Neural progenitor cell (in vitro differentiated cells): Measurements from ENCODE around the gene CDC5L. TPM values are rescaled to one million over a fixed set of nuclear protein-coding genes. Genes with fewer than 3 reads are reported as not detected.

Experiments used
- DNase-seq: peaks from one replicate; pipeline ENCODE4 v3.0.0-alpha.2; 2016; ENCODE audit warnings: low spot score
- H2AFZ ChIP-seq: fragments of 200-600 bp; sonication (generic); replicated peaks from 2 replicates; pipeline ENCODE4 v1.6.1; 2016; ENCODE audit warnings: antibody characterized with exemption
- H3F3A ChIP-seq: fragments of 200-600 bp; sonication (generic); 2 replicates; pipeline ENCODE4 v1.6.1; 2016; ENCODE audit warnings: antibody characterized with exemption, low read depth
- H3K27ac ChIP-seq: fragments of 200-600 bp; sonication (generic); 2 replicates; pipeline ENCODE4 v1.5.1; 2016; ENCODE audit warnings: mild to moderate bottlenecking
- H3K27me3 ChIP-seq: fragments of 200-600 bp; sonication (generic); 2 replicates; pipeline ENCODE4 v1.6.1; 2016; ENCODE audit warnings: mild to moderate bottlenecking, moderate library complexity
- H3K36me3 ChIP-seq: fragments of 200-600 bp; sonication (generic); 2 replicates; pipeline ENCODE4 v1.5.1; 2016
- H3K4me1 ChIP-seq: fragments of 200-600 bp; sonication (generic); 2 replicates; pipeline ENCODE4 v1.6.1; 2016; ENCODE audit warnings: mixed run types
- H3K4me2 ChIP-seq: fragments of 200-600 bp; sonication (generic); 2 replicates; pipeline ENCODE4 v1.6.1; 2016
- H3K4me3 ChIP-seq: fragments of 200-600 bp; sonication (generic); 2 replicates; pipeline ENCODE4 v1.5.1; 2016
- H3K79me2 ChIP-seq: fragments of 200-600 bp; sonication (generic); 2 replicates; pipeline ENCODE4 v1.6.1; 2016; ENCODE audit warnings: low read depth
- H3K9ac ChIP-seq: fragments of 200-600 bp; sonication (generic); 2 replicates; pipeline ENCODE4 v1.6.1; 2016
- H3K9me3 ChIP-seq: fragments of 200-600 bp; sonication (generic); 2 replicates; pipeline ENCODE4 v1.5.1; 2016; ENCODE audit warnings: low read depth
- H4K20me1 ChIP-seq: fragments of 200-600 bp; sonication (generic); 2 replicates; pipeline ENCODE4 v1.6.1; 2016; ENCODE audit warnings: low read depth
- H3K27ac Mint-ChIP-seq: 3 replicates; pipeline ENCODE4 v1.8.0; 2021; ENCODE audit warnings: mixed read lengths
- H3K27me3 Mint-ChIP-seq: 2 replicates; pipeline ENCODE4 v1.8.0; 2022; ENCODE audit warnings: low read depth, mild to moderate bottlenecking, inconsistent platforms, moderate library complexity, mixed read lengths; ENCODE audit not compliant: insufficient read depth
- H3K36me3 Mint-ChIP-seq: 3 replicates; pipeline ENCODE4 v1.8.0; 2021; ENCODE audit warnings: mixed read lengths
- H3K4me1 Mint-ChIP-seq: 3 replicates; pipeline ENCODE4 v1.8.0; 2021; ENCODE audit warnings: mixed read lengths
- H3K4me3 Mint-ChIP-seq: 3 replicates; pipeline ENCODE4 v1.8.0; 2021; ENCODE audit warnings: mild to moderate bottlenecking, moderate library complexity, mixed read lengths
- H3K9me3 Mint-ChIP-seq: 3 replicates; pipeline ENCODE4 v1.8.0; 2020; ENCODE audit warnings: mixed read lengths
- EZH2 ChIP-seq: fragments of 200-600 bp; sonication (generic); IDR thresholded peaks from 2 replicates; pipeline ENCODE4 v1.6.1; 2017; ENCODE audit warnings: antibody characterized with exemption, mild to moderate bottlenecking, moderate library complexity
- EZH2phosphoT487 ChIP-seq: fragments of 200-600 bp; sonication (generic); IDR thresholded peaks from 2 replicates; pipeline ENCODE4 v1.6.1; 2017; ENCODE audit warnings: antibody characterized with exemption
- total RNA-seq: library from RNA; depleted of rRNA; stranded (reverse); fragments of >200 nt; gene quantifications from 2 replicates; pipeline ENCODE4 v1.2.3, GENCODE V29; 2015; ENCODE audit warnings: low replicate concordance
- TF ChIP-seq, protein P1 (sequence below): fragments of 200-600 bp; sonication (generic); IDR thresholded peaks from 2 replicates; pipeline ENCODE4 v1.5.1; 2017; ENCODE audit warnings: antibody characterized with exemption, mild to moderate bottlenecking

CDC5L gene
- total RNA-seq, 1 donor from 2014 or later, result 53.6 TPM

DNA sequence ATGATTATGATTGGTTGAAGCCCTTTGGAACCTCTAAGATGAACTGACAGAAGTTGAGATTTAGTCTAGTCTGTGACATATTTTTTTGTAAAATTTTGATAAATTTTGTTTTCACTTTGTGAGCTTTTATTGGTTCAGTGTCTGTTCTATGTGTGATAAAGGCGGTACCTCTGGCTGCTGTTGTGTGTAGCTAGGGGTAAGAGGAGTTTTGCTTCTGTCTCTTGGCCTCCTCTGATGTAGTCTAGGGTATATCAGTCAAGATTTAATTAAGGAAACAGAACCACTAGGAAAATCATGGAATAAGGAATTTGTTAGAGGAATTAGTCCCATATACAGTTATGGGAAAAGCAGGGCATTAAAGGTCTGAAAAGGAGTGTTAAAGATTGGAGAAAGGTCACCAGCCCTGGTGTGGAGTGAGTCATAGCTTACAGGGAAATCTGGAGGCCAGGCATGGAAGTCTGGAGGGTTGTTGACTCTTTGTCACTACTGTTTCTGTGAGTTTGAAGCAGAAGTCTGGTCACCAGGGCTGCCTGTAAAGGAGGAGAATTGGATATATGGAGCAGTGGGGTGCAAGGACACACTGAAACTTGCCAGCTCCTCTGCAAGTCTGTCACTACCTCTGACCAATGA is 28.5 kb downstream of the CDC5L start:
- TF ChIP-seq EZH2 (no peak), EZH2phosphoT487 (no peak)
- TF ChIP-seq, protein P1, sequence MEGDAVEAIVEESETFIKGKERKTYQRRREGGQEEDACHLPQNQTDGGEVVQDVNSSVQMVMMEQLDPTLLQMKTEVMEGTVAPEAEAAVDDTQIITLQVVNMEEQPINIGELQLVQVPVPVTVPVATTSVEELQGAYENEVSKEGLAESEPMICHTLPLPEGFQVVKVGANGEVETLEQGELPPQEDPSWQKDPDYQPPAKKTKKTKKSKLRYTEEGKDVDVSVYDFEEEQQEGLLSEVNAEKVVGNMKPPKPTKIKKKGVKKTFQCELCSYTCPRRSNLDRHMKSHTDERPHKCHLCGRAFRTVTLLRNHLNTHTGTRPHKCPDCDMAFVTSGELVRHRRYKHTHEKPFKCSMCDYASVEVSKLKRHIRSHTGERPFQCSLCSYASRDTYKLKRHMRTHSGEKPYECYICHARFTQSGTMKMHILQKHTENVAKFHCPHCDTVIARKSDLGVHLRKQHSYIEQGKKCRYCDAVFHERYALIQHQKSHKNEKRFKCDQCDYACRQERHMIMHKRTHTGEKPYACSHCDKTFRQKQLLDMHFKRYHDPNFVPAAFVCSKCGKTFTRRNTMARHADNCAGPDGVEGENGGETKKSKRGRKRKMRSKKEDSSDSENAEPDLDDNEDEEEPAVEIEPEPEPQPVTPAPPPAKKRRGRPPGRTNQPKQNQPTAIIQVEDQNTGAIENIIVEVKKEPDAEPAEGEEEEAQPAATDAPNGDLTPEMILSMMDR, result no peak
- no peaks in the 10 kb centered on the region for H4K20me1 ChIP-seq

DNA sequence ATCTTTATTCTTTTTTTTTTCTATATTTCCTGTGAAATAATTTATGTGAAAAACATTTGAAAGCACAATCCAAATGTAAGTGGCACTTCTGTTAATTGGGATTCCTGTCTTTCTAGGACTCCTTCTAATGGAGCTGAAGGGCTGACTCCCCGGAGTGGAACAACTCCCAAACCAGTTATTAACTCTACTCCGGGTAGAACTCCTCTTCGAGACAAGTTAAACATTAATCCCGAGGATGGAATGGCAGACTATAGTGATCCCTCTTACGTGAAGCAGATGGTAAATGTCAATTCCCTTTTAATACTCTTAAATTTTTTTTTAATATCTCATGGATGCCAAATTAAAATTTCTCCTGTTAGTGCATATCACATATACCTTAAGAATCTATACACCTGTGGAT is 35.0 kb downstream of the CDC5L start:
- TF ChIP-seq EZH2 (no peak), EZH2phosphoT487 (no peak)
- TF ChIP-seq, protein P1, result no peak
- Histone ChIP-seq H3K27ac (no peak overlapping the region), H4K20me1 (no peaks in the 10 kb centered on the region), H3K79me2 (peaks cover 19% of the 10 kb centered on the region), H3K9ac (no peak overlapping the region), H2AFZ (no peak overlapping the region), H3K9me3 (no peaks in the 10 kb centered on the region), H3K4me3 (no peak overlapping the region), H3K27me3 (no peaks in the 10 kb centered on the region), H3K36me3 (peaks cover 38% of the 10 kb centered on the region), H3K4me2 (no peak overlapping the region), H3K4me1 (no peaks in the 10 kb centered on the region), H3F3A (no peaks in the 10 kb centered on the region)
- peaks cover 36% of the 10 kb centered on the region for H3K36me3 Mint-ChIP-seq
- no peaks in the 10 kb centered on the region for H3K9me3 Mint-ChIP-seq
- H3K4me1 Mint-ChIP-seq, result no peaks in the 10 kb centered on the region
- no peak for DNase-seq
- no peak overlapping the region for H3K27ac Mint-ChIP-seq
- no peaks in the 10 kb centered on the region for H3K27me3 Mint-ChIP-seq
- H3K4me3 Mint-ChIP-seq, result no peak overlapping the region

More for the DNA sequence above, 28.5 kb downstream of the CDC5L start:
- Mint-ChIP-seq H3K36me3 (peaks cover 51% of the 10 kb centered on the region), H3K4me3 (no peak overlapping the region), H3K4me1 (no peaks in the 10 kb centered on the region), H3K9me3 (no peaks in the 10 kb centered on the region), H3K27ac (no peak overlapping the region), H3K27me3 (no peaks in the 10 kb centered on the region)
- DNase-seq, result no peak
- no peaks in the 10 kb centered on the region for H3F3A ChIP-seq
- H3K36me3 ChIP-seq, result peaks cover 15% of the 10 kb centered on the region
- H3K4me1 ChIP-seq, result no peaks in the 10 kb centered on the region
- no peak overlapping the region for H3K27ac ChIP-seq
- no peak overlapping the region for H3K4me3 ChIP-seq
- H3K79me2 ChIP-seq, result peaks cover 74% of the 10 kb centered on the region
- no peak overlapping the region for H3K9ac ChIP-seq
- H2AFZ ChIP-seq, result no peak overlapping the region
- H3K27me3 ChIP-seq, result no peaks in the 10 kb centered on the region
- no peak overlapping the region for H3K4me2 ChIP-seq
- H3K9me3 ChIP-seq, result no peaks in the 10 kb centered on the region

DNA sequence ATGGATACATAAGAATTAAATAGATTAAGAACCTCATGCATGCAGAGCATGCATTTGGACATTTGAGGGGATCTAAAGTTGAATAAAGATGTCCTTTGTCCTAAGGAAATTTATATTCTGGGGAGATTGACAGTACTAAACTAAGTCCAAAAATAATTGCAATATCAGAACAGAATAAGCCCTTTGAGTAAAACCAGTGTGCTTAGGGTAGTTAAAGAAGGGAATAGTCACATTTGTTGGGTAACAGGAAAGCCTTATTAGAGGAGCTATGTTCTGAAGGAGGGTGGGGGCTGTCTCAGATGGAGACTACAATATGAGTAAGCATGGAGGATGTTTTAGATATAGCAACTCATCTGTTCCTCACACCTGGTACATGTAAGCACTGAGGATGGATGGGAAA is 35.8 kb downstream of the CDC5L start:
- H3K36me3 Mint-ChIP-seq, result peaks cover 36% of the 10 kb centered on the region
- H3K4me1 Mint-ChIP-seq, result no peaks in the 10 kb centered on the region
- no peak overlapping the region for H3K4me3 Mint-ChIP-seq
- Histone ChIP-seq H3K4me2 (no peak overlapping the region), H3K27ac (no peak overlapping the region), H3F3A (no peaks in the 10 kb centered on the region), H4K20me1 (no peaks in the 10 kb centered on the region), H3K4me3 (no peak overlapping the region), H3K9ac (no peak overlapping the region), H3K79me2 (peaks cover 13% of the 10 kb centered on the region), H2AFZ (no peak overlapping the region), H3K9me3 (no peaks in the 10 kb centered on the region), H3K27me3 (no peaks in the 10 kb centered on the region), H3K4me1 (no peaks in the 10 kb centered on the region), H3K36me3 (peaks cover 38% of the 10 kb centered on the region)
- no peaks in the 10 kb centered on the region for H3K9me3 Mint-ChIP-seq
- TF ChIP-seq EZH2phosphoT487 (no peak), EZH2 (no peak)
- TF ChIP-seq, protein P1, result no peak
- DNase-seq, result no peak
- peaks cover 2% of the 10 kb centered on the region for H3K27me3 Mint-ChIP-seq
- H3K27ac Mint-ChIP-seq, result no peak overlapping the region
